Mesothelial cell of epicardium (in vitro differentiated cells): Measurements from ENCODE around the gene IGLL1. TPM values are rescaled to one million over a fixed set of nuclear protein-coding genes. Genes with fewer than 3 reads are reported as not detected.
A peak's percentile ranks its signal among the peaks of the same experiment; 100 is the strongest.
"Not testable (repeated sequence)": the region's sequence is repeated elsewhere in the genome, so short reads cannot be mapped to it uniquely, and the experiment has no call there.

ENCODE experiments used
- DNase-seq, 2 experiments: peaks; one replicate each; pipeline ENCODE4 v3.0.0; 2021; ENCODE audit warnings: low spot score in 2 of 2; ENCODE audit not compliant: unreplicated experiment in 2 of 2
- H3K27ac Mint-ChIP-seq: 2 replicates; pipeline ENCODE4 v1.8.0; 2021; ENCODE audit warnings: mixed read lengths
- H3K27me3 Mint-ChIP-seq: 2 replicates; pipeline ENCODE4 v1.8.0; 2021; ENCODE audit warnings: low read depth, mixed read lengths
- H3K36me3 Mint-ChIP-seq: 2 replicates; pipeline ENCODE4 v1.8.0; 2021; ENCODE audit warnings: mixed read lengths
- H3K4me1 Mint-ChIP-seq: 2 replicates; pipeline ENCODE4 v1.8.0; 2021; ENCODE audit warnings: mixed read lengths
- H3K4me3 Mint-ChIP-seq: 2 replicates; pipeline ENCODE4 v1.8.0; 2021; ENCODE audit warnings: mild to moderate bottlenecking, moderate library complexity, mixed read lengths
- H3K9me3 Mint-ChIP-seq: 2 replicates; pipeline ENCODE4 v1.8.0; 2021; ENCODE audit warnings: mixed read lengths
- CTCF ChIP-seq: fragments of 200-600 bp; sonication (generic); IDR thresholded peaks from one replicate; pipeline ENCODE4 v1.5.0; 2021; ENCODE audit warnings: antibody characterized with exemption; ENCODE audit not compliant: unreplicated experiment
- total RNA-seq: library from RNA; stranded (reverse); gene quantifications from 3 replicates; pipeline ENCODE4 v1.2.1, GENCODE V29; 2021

The IGLL1 gene
- total RNA-seq, 1 donor from 2014 or later: not detected

GRCh38 chr22:23536821-23537345 lies 43.2 kb downstream of the IGLL1 start:
- Mint-ChIP-seq H3K36me3 (no peaks in the 10 kb centered on the region), H3K27ac (peak overlapping the region; percentile 99), H3K4me3 (peak overlapping the region; percentile 43), H3K9me3 (no peaks in the 10 kb centered on the region), H3K27me3 (no peaks in the 10 kb centered on the region), H3K4me1 (peaks cover 86% of the 10 kb centered on the region)
- no peak for DNase-seq
- TF ChIP-seq CTCF: no peak

GRCh38 chr22:23535790-23536661 lies 44.1 kb downstream of the IGLL1 start:
- H3K36me3 Mint-ChIP-seq, H3K27me3 Mint-ChIP-seq, H3K9me3 Mint-ChIP-seq, DNase-seq: not testable (repeated sequence)
- H3K27ac Mint-ChIP-seq: peak overlapping the region; percentile 99
- H3K4me3 Mint-ChIP-seq: peak overlapping the region; percentile 43
- peaks cover 83% of the 10 kb centered on the region for H3K4me1 Mint-ChIP-seq

- no peaks in the 10 kb centered on the region for H3K36me3 Mint-ChIP-seq
- H3K4me3 Mint-ChIP-seq: no peak overlapping the region
- no peak for DNase-seq
- peaks cover 87% of the 10 kb centered on the region for H3K4me1 Mint-ChIP-seq
- H3K9me3 Mint-ChIP-seq: no peaks in the 10 kb centered on the region
- no peaks in the 10 kb centered on the region for H3K27me3 Mint-ChIP-seq
- H3K27ac Mint-ChIP-seq: peak overlapping the region; percentile 99
- TF ChIP-seq CTCF: no peak
Observed at GRCh38 chr22:23534851-23535717, 45.0 kb downstream of the IGLL1 start.

DNA sequence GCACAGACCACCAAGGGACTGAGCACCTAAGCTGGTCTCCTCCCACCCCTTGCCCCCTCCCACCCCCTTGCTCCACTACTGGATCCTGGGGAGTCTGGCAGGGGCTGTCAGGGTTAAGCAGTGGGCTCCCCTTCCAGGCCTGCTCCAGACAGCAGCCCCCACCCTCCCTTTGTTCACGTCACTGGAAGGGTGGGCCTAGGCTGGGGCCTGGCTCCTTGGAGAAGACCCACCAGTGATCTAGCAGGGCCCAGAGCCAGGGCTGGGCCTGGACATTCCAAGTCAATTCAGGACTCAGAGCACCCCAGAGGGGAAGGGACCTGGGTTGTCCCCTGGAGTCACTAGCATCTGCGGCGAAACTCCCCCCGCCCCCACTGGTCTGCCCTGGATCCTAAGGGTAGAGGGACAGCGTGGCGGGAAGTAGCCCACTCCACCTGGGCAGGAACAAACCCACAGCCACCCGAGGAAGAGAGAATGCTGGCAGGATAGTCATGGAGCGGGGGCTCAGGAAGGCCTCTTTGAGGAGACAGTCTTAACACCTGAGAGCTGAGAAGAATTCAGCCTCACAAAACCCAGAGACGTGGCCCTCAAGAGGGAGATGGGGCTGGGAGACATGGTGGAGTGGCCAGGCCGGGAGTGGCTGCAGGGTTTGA lies 45.8 kb downstream of the IGLL1 start:
- Mint-ChIP-seq H3K27me3 (no peaks in the 10 kb centered on the region), H3K27ac (peak overlapping the region; percentile 99), H3K9me3 (no peaks in the 10 kb centered on the region), H3K4me1 (peaks cover 90% of the 10 kb centered on the region), H3K36me3 (no peaks in the 10 kb centered on the region), H3K4me3 (no peak overlapping the region)
- TF ChIP-seq CTCF: no peak
- peak in 1 of 2 experiments; percentile 70 for DNase-seq

DNA sequence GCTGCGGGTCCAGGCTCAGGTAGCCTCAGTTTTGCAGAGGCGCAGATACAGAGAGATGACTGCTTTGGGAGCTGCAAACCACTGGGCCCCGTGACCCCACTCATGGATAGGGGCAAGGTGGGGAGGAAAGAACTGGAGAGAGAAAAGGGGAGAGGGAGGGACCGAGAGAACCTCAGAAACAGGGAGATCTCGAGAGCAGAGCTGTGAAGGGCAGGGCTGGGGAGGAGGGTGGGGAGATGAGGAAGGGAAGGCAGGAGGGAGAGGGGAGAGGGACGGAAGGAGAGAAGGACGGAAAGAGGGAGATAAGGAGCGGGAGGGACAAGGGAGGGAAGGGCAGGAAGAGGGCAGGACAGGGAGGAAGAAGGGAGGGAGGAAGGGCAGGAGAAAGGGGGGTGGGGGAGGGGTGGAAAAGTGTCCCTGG lies 46.3 kb downstream of the IGLL1 start:
- Mint-ChIP-seq H3K27me3 (no peaks in the 10 kb centered on the region), H3K4me3 (peak overlapping the region; percentile 51), H3K27ac (peak overlapping the region; percentile 99), H3K4me1 (peaks cover 90% of the 10 kb centered on the region), H3K36me3 (no peaks in the 10 kb centered on the region), H3K9me3 (no peaks in the 10 kb centered on the region)
- TF ChIP-seq CTCF: no peak
- DNase-seq: no peak
